OCI-LY7 (cell line): ENCODE measurements around the gene MSRB1. TPM values are rescaled to one million over a fixed set of nuclear protein-coding genes. Genes with fewer than 3 reads are reported as not detected.

Source experiments
- BruUV-seq: library from RNA; stranded (reverse); fragments of 400-500 nt; replicated peaks from 2 replicates; lab custom pipeline; 2021; lab: Mats Ljungman, UMichigan
- CTCF ChIA-PET: fragments of 300-600 bp; sonication (Branson Sonifier 250); formaldehyde crosslinking; loops from one replicate; lab custom pipeline; 2022; ENCODE audit warnings: antibody characterized with exemption; ENCODE audit not compliant: unreplicated experiment; lab: Charles Lee
- POLR2A ChIA-PET: fragments of 300-600 bp; sonication (Branson Sonifier 250); formaldehyde crosslinking; loops from one replicate; lab custom pipeline; 2022; ENCODE audit warnings: antibody characterized with exemption; lab: Charles Lee
- DNase-seq: peaks from one replicate; pipeline ENCODE4 v3.0.0-alpha.2; 2015; ENCODE audit warnings: low spot score
- H2AFZ ChIP-seq: fragments of 200-600 bp; sonication (generic), shearing (Covaris generic); 2 replicates; pipeline ENCODE4 v1.6.1; 2014; ENCODE audit warnings: mild to moderate bottlenecking, antibody characterized with exemption, low read length, moderate library complexity
- H3K27ac ChIP-seq: fragments of 200-600 bp; sonication (generic); 2 replicates; pipeline ENCODE4 v1.5.1; 2014; ENCODE audit warnings: mixed run types, low read depth, mild to moderate bottlenecking, moderate library complexity, low read length, inconsistent platforms; ENCODE audit not compliant: poor library complexity, severe bottlenecking
- H3K36me3 ChIP-seq: fragments of 200-600 bp; sonication (generic); 2 replicates; pipeline ENCODE4 v1.6.1; 2014; ENCODE audit warnings: mild to moderate bottlenecking, antibody characterized with exemption, low read length, moderate library complexity, mixed read lengths; ENCODE audit not compliant: insufficient read depth
- H3K4me1 ChIP-seq: fragments of 200-600 bp; sonication (generic); 2 replicates; pipeline ENCODE4 v1.5.1; 2014; ENCODE audit warnings: mild to moderate bottlenecking, low read length; ENCODE audit not compliant: insufficient read depth, poor library complexity, severe bottlenecking
- H3K4me2 ChIP-seq: fragments of 200-600 bp; sonication (generic); 2 replicates; pipeline ENCODE4 v1.6.1; 2014; ENCODE audit warnings: mild to moderate bottlenecking, low read length
- H3K4me3 ChIP-seq: fragments of 200-600 bp; sonication (generic); 2 replicates; pipeline ENCODE4 v1.5.1; 2014; ENCODE audit warnings: mild to moderate bottlenecking, low read depth, low read length; ENCODE audit not compliant: poor library complexity, severe bottlenecking
- H3K79me2 ChIP-seq: fragments of 200-600 bp; sonication (generic); 2 replicates; pipeline ENCODE4 v1.6.1; 2016; ENCODE audit warnings: low read depth, mild to moderate bottlenecking, low read length, moderate library complexity, mixed read lengths; ENCODE audit not compliant: insufficient read depth
- H3K9me2 ChIP-seq: fragments of 200-600 bp; sonication (generic); 2 replicates; pipeline ENCODE4 v1.6.1; 2016; ENCODE audit warnings: mild to moderate bottlenecking, low read length, mixed read lengths; ENCODE audit not compliant: insufficient read depth
- H3K9me3 ChIP-seq: fragments of 200-600 bp; sonication (generic); 2 replicates; pipeline ENCODE4 v1.6.1; 2014; ENCODE audit warnings: mild to moderate bottlenecking, mixed run types, low read length, mixed read lengths
- H4K20me1 ChIP-seq: fragments of 200-600 bp; sonication (generic); 2 replicates; pipeline ENCODE4 v1.6.1; 2014; ENCODE audit warnings: mild to moderate bottlenecking, antibody characterized with exemption, low read length, moderate library complexity, mixed read lengths; ENCODE audit not compliant: insufficient read depth
- CTCF ChIP-seq: fragments of 200-600 bp; sonication (generic); conservative IDR thresholded peaks from 2 replicates; pipeline ENCODE4 v1.5.1; 2014; ENCODE audit warnings: mild to moderate bottlenecking, antibody characterized with exemption, low read length, moderate library complexity, mixed read lengths
- EZH2phosphoT487 ChIP-seq: fragments of 200-600 bp; sonication (generic); IDR thresholded peaks from 2 replicates; pipeline ENCODE4 v1.6.1; 2018; ENCODE audit warnings: low read depth, borderline replicate concordance, mild to moderate bottlenecking, mixed run types, antibody characterized with exemption, low read length, moderate library complexity, mixed read lengths
- intact Hi-C: fragments of 100-400 bp; cut with micrococcal nuclease; formaldehyde crosslinking; loops from one replicate; pipeline ENCODE4 v1.10.0; 2022; ENCODE audit not compliant: unreplicated experiment
- total RNA-seq, 2 experiments: library from RNA; depleted of rRNA in 1 of 2; stranded (reverse); fragments of >200 nt in 1 of 2; shearing (Covaris generic) in 1 of 2; gene quantifications; 2 replicates each; pipeline ENCODE4 v1.2.3, GENCODE V29; 2014 to 2022

Gene MSRB1
- total RNA-seq, 2 experiments from 2014 or later: 9.0 to 17.6 TPM

GRCh38 chr16:1982013-1982433, 39.0 kb upstream of the MSRB1 start:
- intact Hi-C loops: no loop called here
- TF ChIP-seq EZH2phosphoT487: no peak
- no peak for TF ChIP-seq CTCF
- H3K79me2 ChIP-seq: no peaks in the 10 kb centered on the region
- ChIA-PET CTCF (no interaction called here), POLR2A (interaction anchor here (0.7 kb wide), 1 partner anchor 9 kb away, joined by 3 read pairs; no protein-coding TSS in a partner anchor)
- no peak overlapping the region for H3K27ac ChIP-seq
- peaks cover 35% of the 10 kb centered on the region; the same call in 1 of the 2 replicates for H3K36me3 ChIP-seq
- no peak overlapping the region for H3K4me2 ChIP-seq
- H2AFZ ChIP-seq: no peak overlapping the region
- no peaks in the 10 kb centered on the region for H3K9me3 ChIP-seq
- no peak overlapping the region for H3K4me3 ChIP-seq
- no peaks in the 10 kb centered on the region for H4K20me1 ChIP-seq
- peaks cover 14% of the 10 kb centered on the region for H3K4me1 ChIP-seq
- no peak for DNase-seq
- no peaks in the 10 kb centered on the region for H3K9me2 ChIP-seq
- BruUV-seq: no TSS peak

DNA sequence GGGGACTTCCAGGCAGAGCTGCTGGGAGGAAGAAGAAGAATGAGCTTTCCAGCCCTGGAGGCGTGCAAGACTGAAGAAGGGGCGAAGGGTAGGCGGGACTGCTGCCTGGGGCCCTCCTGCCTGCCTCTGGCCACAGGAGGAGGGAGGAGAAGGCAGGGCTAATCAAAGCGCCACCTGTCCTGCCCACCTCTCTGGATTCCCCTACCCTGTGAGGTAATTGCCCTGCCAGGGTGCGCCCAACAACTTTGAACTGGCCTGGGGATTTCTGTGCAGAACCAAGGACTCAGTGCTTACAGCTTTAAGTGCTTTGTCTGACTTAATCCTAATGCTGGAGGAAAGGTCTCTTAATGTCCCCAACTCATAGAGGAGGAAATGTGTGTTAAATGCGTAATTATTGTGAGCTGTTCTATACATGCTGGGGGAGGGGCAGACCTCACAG, 38.4 kb upstream of the MSRB1 start, which contains the start of gene NOXO1:
Gene NOXO1, minus strand, starts transcription at position 72 of the 439 bp plus-strand sequence. CDS start 290 bp downstream, outside the sequence.
- Histone ChIP-seq H3K9me2 (no peaks in the 10 kb centered on the region), H3K9me3 (no peaks in the 10 kb centered on the region), H2AFZ (no peak within 1 kb of the TSS), H3K4me2 (no peak within 1 kb of the TSS), H3K4me1 (peaks cover 14% of the 10 kb centered on the region), H3K79me2 (no peaks in the 10 kb centered on the region), H3K4me3 (no peak within 1 kb of the TSS), H3K27ac (no peak within 1 kb of the TSS), H4K20me1 (no peaks in the 10 kb centered on the region), H3K36me3 (peaks cover 40% of the 10 kb centered on the region; the same call in 1 of the 2 replicates)
- BruUV-seq: no TSS peak
- POLR2A ChIA-PET: interaction anchor here (0.7 kb wide), 1 partner anchor 10 kb away, joined by 3 read pairs; no protein-coding TSS in a partner anchor
- intact Hi-C loops: no loop called here
- no peak for DNase-seq
- CTCF ChIA-PET: no interaction called here
- TF ChIP-seq CTCF (no peak), EZH2phosphoT487 (no peak)

DNA sequence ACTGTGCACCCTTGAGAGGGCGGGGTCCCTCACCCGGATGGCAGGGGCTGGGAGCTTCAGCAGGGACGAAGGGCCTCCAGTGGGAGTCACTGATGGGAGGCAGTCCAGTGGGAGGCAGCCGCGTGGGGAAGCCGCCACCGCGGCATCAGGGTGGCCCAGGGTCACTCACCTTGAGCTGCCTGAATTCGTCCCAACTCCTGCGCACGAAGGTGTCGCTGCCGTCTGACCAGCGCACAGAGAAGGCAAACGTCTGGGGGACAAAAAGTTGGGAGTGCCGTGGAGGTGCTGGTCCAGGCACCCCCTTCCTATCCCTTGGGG, 37.7 kb upstream of the MSRB1 start:
- Histone ChIP-seq H3K36me3 (peaks cover 40% of the 10 kb centered on the region), H3K4me3 (no peak overlapping the region), H3K9me3 (no peaks in the 10 kb centered on the region), H3K9me2 (no peaks in the 10 kb centered on the region), H3K4me2 (no peak overlapping the region), H3K4me1 (peaks cover 14% of the 10 kb centered on the region), H3K27ac (no peak overlapping the region), H2AFZ (no peak overlapping the region), H3K79me2 (no peaks in the 10 kb centered on the region), H4K20me1 (no peaks in the 10 kb centered on the region)
- POLR2A ChIA-PET: no interaction called here
- intact Hi-C loops: no loop called here
- no peak for DNase-seq
- CTCF ChIA-PET: no interaction called here
- no TSS peak for BruUV-seq
- TF ChIP-seq EZH2phosphoT487 (no peak), CTCF (no peak)
